Ovary (tissue), 9 donors: Measurements from ENCODE around the gene PLPP7. TPM values are rescaled to one million over a fixed set of nuclear protein-coding genes. Genes with fewer than 3 reads are reported as not detected.

Experiments used
- DNase-seq, 5 donors: peaks; one replicate each; pipeline ENCODE4 v3.0.0-alpha.2; 2019 to 2020
- H3K27ac ChIP-seq, 2 donors: fragments of 200-600 bp; one replicate each; pipeline versions ENCODE4 v1.5.1 to v1.8.0; 2019 to 2022
- H3K27me3 ChIP-seq: fragments of 200-600 bp; one replicate; pipeline ENCODE4 v1.8.0; 2022
- H3K36me3 ChIP-seq: fragments of 200-600 bp; sonication (generic); one replicate; pipeline ENCODE4 v1.5.1; 2019
- H3K4me1 ChIP-seq: one replicate; pipeline ENCODE4 v1.8.1; 2013; ENCODE audit warnings: mild to moderate bottlenecking, moderate library complexity; ENCODE audit not compliant: insufficient read depth
- H3K4me3 ChIP-seq: fragments of 200-600 bp; sonication (generic); one replicate; pipeline ENCODE4 v1.5.1; 2017
- H3K9me3 ChIP-seq, 2 donors: fragments of 200-600 bp in 1 of 2; sonication (generic) in 1 of 2; one replicate each; pipeline versions ENCODE4 v1.5.1 to v1.8.1; 2013 to 2019; ENCODE audit warnings: mild to moderate bottlenecking in 1 of 2, moderate library complexity in 1 of 2
- EP300 ChIP-seq: sonication (generic); formaldehyde crosslinking; IDR thresholded peaks from one replicate; pipeline ENCODE4 v1.6.1; 2017; ENCODE audit warnings: antibody characterized with exemption
- POLR2A ChIP-seq: fragments of 450-650 bp; IDR thresholded peaks from one replicate; pipeline ENCODE4 v1.6.1; 2017; ENCODE audit warnings: antibody characterized with exemption, mild to moderate bottlenecking, moderate library complexity
- WGBS, 3 donors: extraction: QIAGEN DNeasy Blood & Tissue Kit in 1 of 3; methylation state at CpG; one replicate each; pipeline versions ENCODE4 v1.1.5 to v1.1.7; 2013 to 2017; 5-methylcytosine and 5-hydroxymethylcytosine counted together
- intact Hi-C, 4 donors: fragments of 100-400 bp; cut with DNase I; formaldehyde crosslinking; loops; one replicate each; pipeline versions ENCODE4 v1.11.0 to v1.15.1; 2022 to 2023
- polyA plus RNA-seq, 2 donors: library from polyadenylated mRNA; stranded (reverse); fragments of 200-250 nt in 1 of 2; fragments of 350-450 nt in 1 of 2; fragmentation: Illumina TruSeq in 1 of 2; extraction: RNeasy Lipid Tissue Mini Kit (QIAGEN cat#74804) in 1 of 2; gene quantifications; one replicate each; pipeline ENCODE4 v1.2.3, GENCODE V29; 2013 to 2014
- total RNA-seq, 7 donors: library from RNA; depleted of rRNA in 2 of 7; stranded (reverse); fragments of >200 nt in 2 of 7; fragmentation: NEBNext Ultra II Directional in 3 of 7; extraction: Animal tissue kit (Norgen Biotek cat#: 25700) in 3 of 7; gene quantifications; one replicate each; pipeline versions ENCODE4 v1.1.0 to v1.2.4, GENCODE V29; 2016 to 2023
- TF ChIP-seq, protein P1 (sequence below), 3 donors: fragments of 450-650 bp in 2 of 3; fragments of 200-600 bp in 1 of 3; IDR thresholded peaks; one replicate each; pipeline versions ENCODE4 v1.5.1 to v1.8.0; 2016 to 2022; ENCODE audit warnings: antibody characterized with exemption in 3 of 3, mild to moderate bottlenecking in 1 of 3
- donor health status: DM: no; HTN: no; CAD: no; lungs with moderate emphysema.
- donor health status: DM: no; HTN: no; CAD: no.
- donor health status: Bipolar disorder and iron deficiency.
- donor health status: DM: yes; HTN: yes; CAD: no.
- donor health status: DM: no; HTN: no; CAD: no.
- donor health status: DM: yes; HTN: yes; CAD: no.

The PLPP7 gene
- total and polyA plus RNA-seq, 9 donors, result 3.6 to 12.0 (median 11.0) TPM

GRCh38 chr9:131290767-131291370, 1.3 kb downstream of the PLPP7 start:
- no peak for DNase-seq
- no peaks in the 10 kb centered on the region for H3K9me3 ChIP-seq
- intact Hi-C loops, result no loop called here
- no peaks in the 10 kb centered on the region for H3K27me3 ChIP-seq
- TF ChIP-seq EP300 (no peak), POLR2A (no peak)
- TF ChIP-seq, protein P1, sequence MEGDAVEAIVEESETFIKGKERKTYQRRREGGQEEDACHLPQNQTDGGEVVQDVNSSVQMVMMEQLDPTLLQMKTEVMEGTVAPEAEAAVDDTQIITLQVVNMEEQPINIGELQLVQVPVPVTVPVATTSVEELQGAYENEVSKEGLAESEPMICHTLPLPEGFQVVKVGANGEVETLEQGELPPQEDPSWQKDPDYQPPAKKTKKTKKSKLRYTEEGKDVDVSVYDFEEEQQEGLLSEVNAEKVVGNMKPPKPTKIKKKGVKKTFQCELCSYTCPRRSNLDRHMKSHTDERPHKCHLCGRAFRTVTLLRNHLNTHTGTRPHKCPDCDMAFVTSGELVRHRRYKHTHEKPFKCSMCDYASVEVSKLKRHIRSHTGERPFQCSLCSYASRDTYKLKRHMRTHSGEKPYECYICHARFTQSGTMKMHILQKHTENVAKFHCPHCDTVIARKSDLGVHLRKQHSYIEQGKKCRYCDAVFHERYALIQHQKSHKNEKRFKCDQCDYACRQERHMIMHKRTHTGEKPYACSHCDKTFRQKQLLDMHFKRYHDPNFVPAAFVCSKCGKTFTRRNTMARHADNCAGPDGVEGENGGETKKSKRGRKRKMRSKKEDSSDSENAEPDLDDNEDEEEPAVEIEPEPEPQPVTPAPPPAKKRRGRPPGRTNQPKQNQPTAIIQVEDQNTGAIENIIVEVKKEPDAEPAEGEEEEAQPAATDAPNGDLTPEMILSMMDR (IDR thresholded peaks at IDR 0.05), result no peak
- WGBS, 3 donors, result 60 to 71% (median 69%) methylated on average over 16 to 17 of the region's 17 CpGs
- peak overlapping the region; percentile 42 for H3K4me3 ChIP-seq
- H3K27ac ChIP-seq, result peak overlapping the region in 1 of 2 donors; percentile 60
- no peaks in the 10 kb centered on the region for H3K36me3 ChIP-seq
- H3K4me1 ChIP-seq, result peaks cover 11% of the 10 kb centered on the region

DNA sequence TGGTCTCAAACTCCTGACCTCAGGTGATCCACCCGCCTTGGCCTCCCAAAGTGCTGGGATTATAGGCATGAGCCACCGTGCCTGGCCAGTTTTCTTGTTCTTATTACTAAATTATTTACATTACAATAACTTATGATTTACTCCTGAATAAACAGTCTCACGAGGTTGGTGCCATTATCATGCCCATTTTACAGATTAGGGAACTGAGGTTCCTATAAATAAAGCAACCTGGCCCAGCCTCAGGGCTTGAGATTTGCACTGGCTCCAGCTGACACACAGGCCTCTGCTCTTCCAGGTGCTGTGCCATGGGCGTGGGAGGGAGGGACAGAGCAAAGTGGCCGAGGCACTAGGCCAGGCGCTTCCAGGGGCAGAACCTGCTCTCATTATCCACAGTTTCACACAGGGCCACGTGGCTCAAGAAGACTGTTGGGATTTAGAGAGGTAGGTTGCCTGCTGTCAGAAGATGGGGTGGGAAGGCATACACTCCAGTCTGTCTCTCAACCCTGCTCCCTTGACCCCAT, 2.3 kb downstream of the PLPP7 start:
- H3K36me3 ChIP-seq, result no peaks in the 10 kb centered on the region
- 78 to 84% (median 81%) methylated on average over 7 of the region's 7 CpGs for whole genome bisulfite sequencing, 3 donors
- intact Hi-C loops, result no loop called here

GRCh38 chr9:131292937-131293336, 3.4 kb downstream of the PLPP7 start:
- Histone ChIP-seq H3K27me3 (no peaks in the 10 kb centered on the region), H3K36me3 (no peaks in the 10 kb centered on the region), H3K4me3 (no peak overlapping the region), H3K27ac (no peak overlapping the region), H3K9me3 (no peaks in the 10 kb centered on the region), H3K4me1 (peaks cover 11% of the 10 kb centered on the region)
- WGBS, 3 donors, result 88 to 93% (median 92%) methylated on average over 10 of the region's 10 CpGs
- no peak for DNase-seq
- no peak for TF ChIP-seq POLR2A
- TF ChIP-seq EP300, result no peak
- TF ChIP-seq, protein P1 (IDR thresholded peaks at IDR 0.05), result no peak
- intact Hi-C loops, result no loop called here

More for the DNA sequence above, 2.3 kb downstream of the PLPP7 start:
- Histone ChIP-seq H3K27ac (no peak overlapping the region), H3K27me3 (no peaks in the 10 kb centered on the region), H3K9me3 (no peaks in the 10 kb centered on the region), H3K4me1 (peaks cover 11% of the 10 kb centered on the region), H3K4me3 (no peak overlapping the region)
- TF ChIP-seq EP300, result no peak
- no peak for TF ChIP-seq POLR2A
- DNase-seq, result no peak

- Histone ChIP-seq H3K36me3 (no peaks in the 10 kb centered on the region), H3K4me3 (no peak overlapping the region), H3K27ac (no peak overlapping the region), H3K9me3 (no peaks in the 10 kb centered on the region), H3K4me1 (no peaks in the 10 kb centered on the region), H3K27me3 (no peaks in the 10 kb centered on the region)
- DNase-seq, result no peak
- 76 to 83% (median 83%) methylated on average over 9 of the region's 9 CpGs for WGBS, 3 donors
- no peak for TF ChIP-seq POLR2A
- TF ChIP-seq, protein P1 (IDR thresholded peaks at IDR 0.05), result no peak
- TF ChIP-seq EP300, result no peak
- intact Hi-C loops, result no loop called here
These were observed 6.9 kb downstream of the PLPP7 start for GRCh38 chr9:131296460-131296859.

DNA sequence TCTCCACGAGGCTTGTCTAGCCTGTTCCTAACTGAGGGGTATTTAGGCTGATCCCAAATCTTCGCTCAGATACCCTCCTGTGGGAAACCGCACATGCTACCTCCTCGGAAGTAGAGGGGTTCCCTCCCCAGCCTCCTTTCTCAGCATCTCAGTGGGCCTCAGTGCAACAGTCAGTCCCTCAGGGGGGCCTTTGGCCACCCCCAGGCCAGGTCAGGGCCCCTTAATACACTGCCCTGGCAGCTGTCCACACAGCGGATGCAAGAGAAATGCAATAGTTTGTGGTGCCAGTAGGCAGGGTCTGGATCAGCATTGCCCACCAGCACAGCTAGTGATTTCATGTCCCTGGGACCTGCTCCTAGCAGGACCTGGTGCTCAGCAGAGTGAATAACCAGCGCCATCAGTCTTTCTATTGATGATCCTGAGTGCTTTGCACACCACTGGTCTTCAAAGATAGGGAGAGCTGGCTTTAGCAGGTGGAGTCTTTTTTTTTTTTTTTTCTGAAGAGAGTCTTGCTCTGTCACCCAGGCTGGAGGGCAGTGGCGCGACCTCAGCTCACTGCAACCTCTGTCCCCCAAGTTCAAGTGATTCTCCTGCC, 7.5 kb downstream of the PLPP7 start:
- Histone ChIP-seq H3K9me3 (no peaks in the 10 kb centered on the region), H3K27me3 (no peaks in the 10 kb centered on the region), H3K4me3 (no peak overlapping the region), H3K4me1 (no peaks in the 10 kb centered on the region), H3K36me3 (no peaks in the 10 kb centered on the region), H3K27ac (no peak overlapping the region)
- TF ChIP-seq EP300 (no peak), POLR2A (no peak)
- TF ChIP-seq, protein P1 (IDR thresholded peaks at IDR 0.05), result no peak
- DNase-seq, result no peak
- intact Hi-C loops, result no loop called here
- WGBS, 3 donors, result 84 to 92% (median 89%) methylated on average over 8 of the region's 8 CpGs
